Tibial artery (tissue), 4 donors: ENCODE data around the gene SYPL1.

Experiments used
- DNase-seq, 2 donors: peaks; one replicate each; pipeline ENCODE4 v3.0.0-alpha.2; 2019
- H3K27ac ChIP-seq, 2 donors: fragments of 200-600 bp; sonication (generic) in 1 of 2; 1 replicate in 1 of 2; 2 replicates in 1 of 2; pipeline ENCODE4 v1.5.1; 2018 to 2019; ENCODE audit warnings: mild to moderate bottlenecking in 1 of 2
- H3K27me3 ChIP-seq, 2 donors: fragments of 200-600 bp; sonication (generic) in 1 of 2; one replicate each; pipeline versions ENCODE4 v1.5.1 to v1.6.0; 2016 to 2019
- H3K36me3 ChIP-seq, 3 donors: fragments of 200-600 bp; sonication (generic) in 2 of 3; one replicate each; pipeline ENCODE4 v1.5.1; 2016 to 2019; ENCODE audit warnings: mild to moderate bottlenecking in 2 of 3
- H3K4me1 ChIP-seq, 4 donors: fragments of 200-600 bp; sonication (generic) in 2 of 4; 1 replicate in 3 of 4; 2 replicates in 1 of 4; pipeline ENCODE4 v1.5.1; 2016 to 2019
- H3K4me3 ChIP-seq, 2 donors: fragments of 200-600 bp; sonication (generic) in 1 of 2; 1 replicate in 1 of 2; 2 replicates in 1 of 2; pipeline ENCODE4 v1.5.1; 2018 to 2019; ENCODE audit warnings: mild to moderate bottlenecking in 2 of 2
- H3K9me3 ChIP-seq, 3 donors: fragments of 200-600 bp; sonication (generic) in 1 of 3; one replicate each; pipeline ENCODE4 v1.5.1; 2016 to 2019
- CTCF ChIP-seq, 2 experiments: fragments of 200-600 bp in 1 of 2; fragments of 450-650 bp in 1 of 2; IDR thresholded peaks; one replicate each; pipeline ENCODE4 v1.5.1; 2017 to 2019; ENCODE audit warnings: antibody characterized with exemption in 2 of 2, mild to moderate bottlenecking in 1 of 2, moderate library complexity in 1 of 2
- intact Hi-C: fragments of 100-400 bp; cut with DNase I; formaldehyde crosslinking; loops from one replicate; pipeline ENCODE4 v1.15.0; 2023; ENCODE audit warnings: low total_unique reads

SYPL1 gene

GRCh38 chr7:106102387-106102966, 9.6 kb downstream of the SYPL1 start:
- no peak for DNase-seq
- Histone ChIP-seq H3K36me3 (peaks cover under 1 to 3% (median 1%) of the 10 kb centered on the region in 3 donors), H3K4me3 (no peak overlapping the region), H3K27ac (no peak overlapping the region), H3K9me3 (no peaks in the 10 kb centered on the region), H3K4me1 (peaks cover 0 to 83% (median 18%) of the 10 kb centered on the region in 4 donors), H3K27me3 (no peaks in the 10 kb centered on the region)
- TF ChIP-seq CTCF (IDR thresholded peaks at IDR 0.05), result no peak
- intact Hi-C loops, result no loop called here

- H3K4me1 ChIP-seq, result peaks cover 0 to 76% (median 19%) of the 10 kb centered on the region in 4 donors
- no peaks in the 10 kb centered on the region for H3K9me3 ChIP-seq
- H3K4me3 ChIP-seq, result no peak overlapping the region
- intact Hi-C loops, result no loop called here
- peaks cover 8 to 11% (median 9%) of the 10 kb centered on the region in 3 donors for H3K36me3 ChIP-seq
- H3K27ac ChIP-seq, result no peak overlapping the region
- TF ChIP-seq CTCF (IDR thresholded peaks at IDR 0.05), result no peak
- no peak for DNase-seq
- H3K27me3 ChIP-seq, result no peaks in the 10 kb centered on the region
These were observed 10.4 kb downstream of the SYPL1 start for GRCh38 chr7:106101726-106102125.

GRCh38 chr7:106100863-106101629, 11.1 kb downstream of the SYPL1 start:
- Histone ChIP-seq H3K27me3 (no peaks in the 10 kb centered on the region), H3K27ac (no peak overlapping the region), H3K36me3 (peaks cover 13 to 17% (median 15%) of the 10 kb centered on the region in 3 donors), H3K4me3 (no peak overlapping the region), H3K9me3 (no peaks in the 10 kb centered on the region), H3K4me1 (peaks cover 0 to 69% (median 19%) of the 10 kb centered on the region in 4 donors)
- DNase-seq, result no peak
- intact Hi-C loops, result no loop called here
- no peak for TF ChIP-seq CTCF (IDR thresholded peaks at IDR 0.05)

GRCh38 chr7:106099539-106099938, 12.6 kb downstream of the SYPL1 start:
- intact Hi-C loops, result no loop called here
- Histone ChIP-seq H3K4me1 (peaks cover 0 to 54% (median 8%) of the 10 kb centered on the region in 4 donors), H3K27ac (no peak overlapping the region), H3K9me3 (no peaks in the 10 kb centered on the region), H3K4me3 (no peak overlapping the region), H3K27me3 (no peaks in the 10 kb centered on the region), H3K36me3 (peaks cover 13 to 23% (median 22%) of the 10 kb centered on the region in 3 donors)
- TF ChIP-seq CTCF (IDR thresholded peaks at IDR 0.05), result no peak
- DNase-seq, result no peak

DNA sequence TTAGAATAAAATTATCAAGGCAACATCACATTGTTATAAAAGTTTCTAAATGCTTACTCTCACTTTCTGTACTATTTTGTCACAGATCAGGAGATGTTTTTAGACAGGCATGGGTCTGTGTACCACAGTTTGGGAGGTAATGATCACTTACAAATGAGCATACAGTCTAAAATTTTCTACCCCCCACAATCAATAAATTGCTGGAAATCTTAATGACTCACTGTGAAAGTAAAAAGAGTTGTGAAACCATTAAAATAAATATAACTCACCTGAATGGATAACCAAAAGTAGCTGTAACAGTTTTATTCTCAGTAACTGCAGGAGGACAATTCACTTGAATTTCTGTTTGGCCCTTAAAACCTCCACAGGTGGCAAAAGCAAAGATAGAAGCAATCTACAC, 13.2 kb downstream of the SYPL1 start:
- H3K9me3 ChIP-seq, result no peaks in the 10 kb centered on the region
- peaks cover 13 to 29% (median 22%) of the 10 kb centered on the region in 3 donors for H3K36me3 ChIP-seq
- intact Hi-C loops, result no loop called here
- TF ChIP-seq CTCF (IDR thresholded peaks at IDR 0.05), result no peak
- no peak for DNase-seq
- H3K4me3 ChIP-seq, result no peak overlapping the region
- no peak overlapping the region for H3K27ac ChIP-seq
- no peaks in the 10 kb centered on the region for H3K27me3 ChIP-seq
- H3K4me1 ChIP-seq, result peaks cover 0 to 47% (median 6%) of the 10 kb centered on the region in 4 donors
